Fibroblast of lung (primary cell): ENCODE data around the gene RAP1A. TPM values are rescaled to one million over a fixed set of nuclear protein-coding genes. Genes with fewer than 3 reads are reported as not detected.

Experiments used
- DNase-seq, 2 donors: peaks; one replicate each; pipeline versions ENCODE4 v3.0.0 to v3.0.0-alpha.2; 2010; ENCODE audit warnings: low read depth in 2 of 2
- H2AFZ ChIP-seq: 2 replicates; pipeline ENCODE4 v1.5.1; 2012; ENCODE audit warnings: low read length, control low read depth, inconsistent platforms
- H3K27ac ChIP-seq: 2 replicates; pipeline ENCODE4 v1.5.1; 2011; ENCODE audit warnings: low read length, control low read depth; ENCODE audit not compliant: insufficient read depth
- H3K27me3 ChIP-seq: 2 replicates; pipeline ENCODE4 v1.5.1; 2011; ENCODE audit warnings: mild to moderate bottlenecking, low read length; ENCODE audit not compliant: control insufficient read depth, insufficient read depth
- H3K36me3 ChIP-seq: 2 replicates; pipeline ENCODE4 v1.5.1; 2011; ENCODE audit warnings: low read length; ENCODE audit not compliant: control insufficient read depth, insufficient read depth
- H3K4me1 ChIP-seq: 2 replicates; pipeline ENCODE4 v1.5.1; 2011; ENCODE audit warnings: low read length; ENCODE audit not compliant: control insufficient read depth, insufficient read depth; ENCODE audit errors: extremely low read depth
- H3K4me2 ChIP-seq: 2 replicates; pipeline ENCODE4 v1.5.1; 2011; ENCODE audit warnings: low read length, control low read depth; ENCODE audit not compliant: insufficient read depth; ENCODE audit errors: extremely low read depth
- H3K4me3 ChIP-seq, 4 experiments: fragments of 200-600 bp in 1 of 4; sonication (generic) in 1 of 4; replicated peaks in 1 of 4; 2 replicates each; pipeline ENCODE4 v1.5.1; 2011 to 2016; ENCODE audit warnings: low read length in 4 of 4, low read depth in 3 of 4, mild to moderate bottlenecking in 3 of 4, control low read depth in 2 of 4, inconsistent platforms in 1 of 4, mixed read lengths in 1 of 4; ENCODE audit not compliant: insufficient read depth in 1 of 4; ENCODE audit errors: control extremely low read depth in 1 of 4
- H3K79me2 ChIP-seq: 2 replicates; pipeline ENCODE4 v1.5.1; 2012; ENCODE audit warnings: mild to moderate bottlenecking, low read length, inconsistent platforms; ENCODE audit not compliant: control insufficient read depth, insufficient read depth
- H3K9ac ChIP-seq: 2 replicates; pipeline ENCODE4 v1.5.1; 2011; ENCODE audit warnings: mild to moderate bottlenecking, low read length, control low read depth; ENCODE audit not compliant: insufficient read depth
- H3K9me3 ChIP-seq: 2 replicates; pipeline ENCODE4 v1.5.1; 2012; ENCODE audit warnings: low read depth, low read length; ENCODE audit not compliant: control insufficient read depth, insufficient read depth
- H4K20me1 ChIP-seq: 2 replicates; pipeline ENCODE4 v1.5.1; 2011; ENCODE audit warnings: low read length; ENCODE audit not compliant: control insufficient read depth, insufficient read depth; ENCODE audit errors: extremely low read depth
- EZH2 ChIP-seq: IDR thresholded peaks from 2 replicates; pipeline ENCODE4 v1.5.1; 2012; ENCODE audit warnings: low read length, control low read depth, mild to moderate bottlenecking; ENCODE audit errors: missing control alignments
- polyA plus RNA-seq, 2 donors: library from polyadenylated mRNA; depleted of rRNA in 1 of 2; stranded (reverse) in 1 of 2; unstranded in 1 of 2; fragments of >200 nt; gene quantifications; 2 replicates each; pipeline ENCODE4 v1.2.1, GENCODE V29; 2011 to 2012; ENCODE audit warnings: missing spikeins in 1 of 2
- total RNA-seq: library from RNA; depleted of rRNA; stranded (reverse); fragments of >200 nt; gene quantifications from 2 replicates; pipeline ENCODE4 v1.2.1, GENCODE V29; 2014
- TF ChIP-seq, protein P1 (sequence below), 2 donors: IDR thresholded peaks in 1 of 2; conservative IDR thresholded peaks in 1 of 2; 1 replicate in 1 of 2; 2 replicates in 1 of 2; pipeline ENCODE4 v1.5.1; 2011 to 2012; ENCODE audit warnings: low read length in 2 of 2, control low read depth in 1 of 2, inconsistent platforms in 1 of 2, low read depth in 1 of 2, mild to moderate bottlenecking in 1 of 2

Gene RAP1A
- total and polyA plus RNA-seq, 2 donors (not counting 1 experiment from before 2014, with no cell fraction given): 13.5 to 99.5 TPM

DNA sequence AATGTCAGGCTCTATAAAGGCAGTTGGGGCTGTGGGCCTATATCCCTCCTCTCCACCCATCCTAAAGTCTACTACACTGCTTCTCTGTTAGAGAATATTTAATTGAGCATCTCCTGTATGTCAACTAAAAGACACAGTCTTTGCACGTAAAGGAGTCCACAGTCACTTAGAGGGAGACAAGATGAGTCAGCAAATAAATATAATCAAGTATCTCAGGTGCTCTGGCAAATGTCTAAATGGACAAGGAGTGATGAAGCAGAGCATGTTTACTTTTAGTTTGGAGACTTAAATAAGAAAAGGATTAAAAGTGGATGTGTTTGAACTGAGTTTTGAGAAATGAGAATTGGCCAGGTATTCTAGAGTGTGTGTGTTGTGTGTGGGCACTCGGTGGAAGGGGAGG, 41.8 kb upstream of the RAP1A start:
- Histone ChIP-seq H3K79me2 (no peaks in the 10 kb centered on the region), H3K4me1 (no peaks in the 10 kb centered on the region), H3K36me3 (no peaks in the 10 kb centered on the region), H4K20me1 (no peaks in the 10 kb centered on the region), H3K4me3 (no peak overlapping the region), H3K27ac (no peak overlapping the region), H3K27me3 (no peaks in the 10 kb centered on the region), H2AFZ (no peak overlapping the region), H3K4me2 (no peak overlapping the region), H3K9me3 (no peaks in the 10 kb centered on the region), H3K9ac (no peak overlapping the region)
- no peak for DNase-seq
- no peak for TF ChIP-seq EZH2
- TF ChIP-seq, protein P1, sequence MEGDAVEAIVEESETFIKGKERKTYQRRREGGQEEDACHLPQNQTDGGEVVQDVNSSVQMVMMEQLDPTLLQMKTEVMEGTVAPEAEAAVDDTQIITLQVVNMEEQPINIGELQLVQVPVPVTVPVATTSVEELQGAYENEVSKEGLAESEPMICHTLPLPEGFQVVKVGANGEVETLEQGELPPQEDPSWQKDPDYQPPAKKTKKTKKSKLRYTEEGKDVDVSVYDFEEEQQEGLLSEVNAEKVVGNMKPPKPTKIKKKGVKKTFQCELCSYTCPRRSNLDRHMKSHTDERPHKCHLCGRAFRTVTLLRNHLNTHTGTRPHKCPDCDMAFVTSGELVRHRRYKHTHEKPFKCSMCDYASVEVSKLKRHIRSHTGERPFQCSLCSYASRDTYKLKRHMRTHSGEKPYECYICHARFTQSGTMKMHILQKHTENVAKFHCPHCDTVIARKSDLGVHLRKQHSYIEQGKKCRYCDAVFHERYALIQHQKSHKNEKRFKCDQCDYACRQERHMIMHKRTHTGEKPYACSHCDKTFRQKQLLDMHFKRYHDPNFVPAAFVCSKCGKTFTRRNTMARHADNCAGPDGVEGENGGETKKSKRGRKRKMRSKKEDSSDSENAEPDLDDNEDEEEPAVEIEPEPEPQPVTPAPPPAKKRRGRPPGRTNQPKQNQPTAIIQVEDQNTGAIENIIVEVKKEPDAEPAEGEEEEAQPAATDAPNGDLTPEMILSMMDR (conservative IDR thresholded peaks at IDR 0.05 in 1 of 2, IDR thresholded peaks at IDR 0.05 in 1 of 2; ENCODE audit: low read depth in 1 of 2, low read length in 2 of 2): no peak

DNA sequence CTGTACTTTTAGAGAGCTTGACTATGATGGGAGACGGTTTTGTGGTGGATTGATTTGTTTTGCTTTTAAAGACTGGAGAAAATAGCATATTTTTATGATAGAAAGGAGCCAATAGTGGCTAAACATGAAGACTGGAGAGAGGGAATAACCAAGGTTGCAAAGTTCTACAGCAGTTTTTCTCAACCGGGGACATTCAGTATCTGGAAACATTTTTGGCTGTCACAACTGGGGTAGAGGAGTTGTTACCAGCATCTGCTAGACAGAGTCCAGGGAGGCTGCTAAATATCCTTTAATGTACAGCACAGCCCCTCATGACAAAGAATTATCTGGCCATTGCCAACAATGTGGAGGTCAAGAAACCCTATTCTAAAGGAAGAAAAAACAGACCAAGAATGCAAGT, 38.4 kb upstream of the RAP1A start:
- TF ChIP-seq EZH2: no peak
- H3K79me2 ChIP-seq: no peaks in the 10 kb centered on the region
- H2AFZ ChIP-seq: no peak overlapping the region
- no peaks in the 10 kb centered on the region for H3K4me1 ChIP-seq
- no peak overlapping the region for H3K4me3 ChIP-seq
- H3K9ac ChIP-seq: no peak overlapping the region
- no peak overlapping the region for H3K4me2 ChIP-seq
- no peaks in the 10 kb centered on the region for H3K27me3 ChIP-seq
- no peak overlapping the region for H3K27ac ChIP-seq
- H3K9me3 ChIP-seq: no peaks in the 10 kb centered on the region
- no peaks in the 10 kb centered on the region for H4K20me1 ChIP-seq
- H3K36me3 ChIP-seq: no peaks in the 10 kb centered on the region
- no peak for DNase-seq

DNA sequence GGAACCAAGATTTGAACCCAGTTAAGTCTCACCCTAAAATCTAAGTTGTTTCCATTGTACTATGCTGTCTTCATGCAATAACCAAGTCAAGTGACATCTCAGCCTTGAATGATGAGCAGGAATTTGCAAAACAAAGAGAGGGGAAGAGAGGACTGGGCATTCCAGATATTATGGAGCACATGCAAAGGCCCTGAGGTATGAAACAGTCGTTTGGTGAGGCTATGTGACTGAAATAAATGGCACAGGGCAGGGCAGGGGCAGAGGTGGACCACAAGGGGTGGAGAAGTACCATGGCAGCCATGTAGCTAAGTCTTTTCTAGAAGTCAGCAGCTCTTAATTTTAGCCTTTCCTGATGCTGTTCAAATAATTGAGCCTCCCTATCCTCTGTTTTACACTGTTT, 37.6 kb upstream of the RAP1A start:
- no peaks in the 10 kb centered on the region for H3K27me3 ChIP-seq
- H3K27ac ChIP-seq: no peak overlapping the region
- no peaks in the 10 kb centered on the region for H3K4me1 ChIP-seq
- H4K20me1 ChIP-seq: no peaks in the 10 kb centered on the region
- H3K4me3 ChIP-seq: no peak overlapping the region
- H2AFZ ChIP-seq: no peak overlapping the region
- no peak overlapping the region for H3K9ac ChIP-seq
- no peak overlapping the region for H3K4me2 ChIP-seq
- no peaks in the 10 kb centered on the region for H3K9me3 ChIP-seq
- H3K36me3 ChIP-seq: no peaks in the 10 kb centered on the region
- DNase-seq: no peak
- TF ChIP-seq EZH2: no peak
- TF ChIP-seq, protein P1 (conservative IDR thresholded peaks at IDR 0.05 in 1 of 2, IDR thresholded peaks at IDR 0.05 in 1 of 2; ENCODE audit: low read depth in 1 of 2, low read length in 2 of 2): no peak
- no peaks in the 10 kb centered on the region for H3K79me2 ChIP-seq
